Suppressor macrophage treated with lipopolysaccharide for 1 hour (primary cell): Measurements from ENCODE around the gene RCBTB1.
A peak's percentile ranks its signal among the peaks of the same experiment; 100 is the strongest.
"Not testable (repeated sequence)": the region's sequence is repeated elsewhere in the genome, so short reads cannot be mapped to it uniquely, and the experiment has no call there.

Experiments
- DNase-seq, 3 donors: peaks; one replicate each; pipeline ENCODE4 v3.0.0-alpha.2; 2020 to 2022

The RCBTB1 gene

GRCh38 chr13:49502954-49503353 is 82.4 kb downstream of the RCBTB1 start:
- no peak for DNase-seq

- peak; percentile 47 to 71 (median 55) for DNase-seq
Measured at GRCh38 chr13:49499889-49500660, 85.3 kb downstream of the RCBTB1 start.

GRCh38 chr13:49498206-49498605 is 87.2 kb downstream of the RCBTB1 start:
- no peak for DNase-seq

GRCh38 chr13:49497272-49497671 is 88.1 kb downstream of the RCBTB1 start:
- DNase-seq, result no peak

- DNase-seq, result not testable (repeated sequence)
Measured at GRCh38 chr13:49496837-49497236, 88.5 kb downstream of the RCBTB1 start.

GRCh38 chr13:49495783-49496762 is 89.3 kb downstream of the RCBTB1 start, which contains the start of gene PHF11:
PHF11 (plus strand) TSS chr13:49495953; CDS start chr13:49496002, 49 bp downstream.
- DNase-seq, result peak; percentile 95 to 98 (median 96)

- peak; percentile 10 to 33 (median 21) for DNase-seq
Measured at GRCh38 chr13:49494645-49495044, 90.7 kb downstream of the RCBTB1 start.

- no peak for DNase-seq
Measured at GRCh38 chr13:49488563-49488962, 96.8 kb downstream of the RCBTB1 start.
